Measurements from ENCODE around the gene PCNT. TPM values are rescaled to one million over a fixed set of nuclear protein-coding genes. Genes with fewer than 3 reads are reported as not detected.

Gene PCNT
- total and polyA plus RNA-seq, 9 of the 15 experiments (the other 6 are each of a cell fraction or from before 2014, with no cell fraction given), result 9.1 to 53.5 (median 31.3) TPM

GRCh38 chr21:46324390-46325072 is 575 bp downstream of the PCNT start (continued):
- TF ChIP-seq PRMT5 (CRISPR knock-in tag; IDR thresholded peaks at IDR 0.05) (no peak), SREBF2 (CRISPR knock-in tag; IDR thresholded peaks at IDR 0.05) (no peak), ZFP1 (CRISPR knock-in tag; IDR thresholded peaks at IDR 0.05) (no peak), SIRT6 (IDR thresholded peaks at IDR 0.05; ENCODE audit: low read depth, low read length) (no peak), CXXC5 (CRISPR knock-in tag; IDR thresholded peaks at IDR 0.05) (peak; percentile 48), U2AF1 (optimal IDR thresholded peaks at IDR 0.05; ENCODE audit: low read depth, low read length) (peak; percentile 56), POLR2AphosphoS5 (IDR thresholded peaks at IDR 0.05; ENCODE audit: control insufficient read depth, insufficient read depth, low read depth, low read length) (peak; percentile 50; the same call in 1 of the 2 replicates), HMGN3 (IDR thresholded peaks at IDR 0.05; ENCODE audit: borderline replicate concordance, extremely low read depth, insufficient read length, low read depth, low read length) (no peak), ZNF184 (CRISPR knock-in tag; IDR thresholded peaks at IDR 0.05) (no peak), ZNF778 (CRISPR knock-in tag; IDR thresholded peaks at IDR 0.05) (no peak), ZNF165 (CRISPR knock-in tag; IDR thresholded peaks at IDR 0.05; ENCODE audit: borderline replicate concordance) (no peak), RUNX1 (IDR thresholded peaks at IDR 0.05; ENCODE audit: low read depth) (no peak), PBX2 (CRISPR knock-in tag; IDR thresholded peaks at IDR 0.05; ENCODE audit: low read depth) (no peak), PBX2 (tag; conservative IDR thresholded peaks at IDR 0.05; ENCODE audit: low read depth) (no peak), YY1 (IDR thresholded peaks at IDR 0.05; ENCODE audit: borderline replicate concordance in 1 of 3, control insufficient read depth in 1 of 3, extremely low read depth in 1 of 3, insufficient read depth in 3 of 3, insufficient read length in 1 of 3, insufficient replicate concordance in 2 of 3, low read depth in 1 of 3, low read length in 2 of 3) (peak; percentile 91 to 98 (median 98)), ZNF3 (CRISPR knock-in tag; IDR thresholded peaks at IDR 0.05) (no peak), DLX4 (CRISPR knock-in tag; IDR thresholded peaks at IDR 0.05) (no peak), FOXA3 (CRISPR knock-in tag; conservative IDR thresholded peaks at IDR 0.05 in 1 of 2, IDR thresholded peaks at IDR 0.05 in 1 of 2) (no peak), MED1 (CRISPR knock-in tag; IDR thresholded peaks at IDR 0.05; ENCODE audit: borderline replicate concordance) (no peak), COPS2 (conservative IDR thresholded peaks at IDR 0.05) (no peak), DNMT1 (IDR thresholded peaks at IDR 0.05) (no peak), U2AF2 (optimal IDR thresholded peaks at IDR 0.05; ENCODE audit: low read depth, low read length) (no peak)
